SK-N-SH treated with all-trans-retinoic acid at 6 μM for 48 hours (cell line): ENCODE data around the gene TNP2.
"Not testable (repeated sequence)": the region's sequence is repeated elsewhere in the genome, so short reads cannot be mapped to it uniquely, and the experiment has no call there.

Experiments
- ATAC-seq: fragments of 200-7000 bp; cut with Tn5 transposase; 3 replicates; pipeline ENCODE4 v1.9.1; 2020; ENCODE audit warnings: mild to moderate bottlenecking, moderate library complexity
- ARNTL ChIP-seq: fragments of 450-650 bp; formaldehyde crosslinking; IDR thresholded peaks from 2 replicates; pipeline ENCODE4 v1.5.0; 2020; ENCODE audit warnings: low read depth, mild to moderate bottlenecking, moderate library complexity, borderline replicate concordance
- GLIS3 ChIP-seq: fragments of 250-450 bp; sonication (Bioruptor Pico); IDR thresholded peaks from 2 replicates; pipeline ENCODE4 v1.5.0; 2020; ENCODE audit warnings: mild to moderate bottlenecking, moderate library complexity
- OSR1 ChIP-seq: fragments of 250-450 bp; sonication (Bioruptor Pico); IDR thresholded peaks from 2 replicates; pipeline ENCODE4 v1.8.0; 2022; ENCODE audit warnings: moderate library complexity, mild to moderate bottlenecking, inconsistent platforms
- PPARA ChIP-seq: fragments of 250-450 bp; sonication (Bioruptor Pico); IDR thresholded peaks from 2 replicates; pipeline ENCODE4 v1.5.0; 2020; ENCODE audit warnings: mild to moderate bottlenecking, borderline replicate concordance
- SNAI2 ChIP-seq: fragments of 250-450 bp; sonication (Bioruptor Pico); IDR thresholded peaks from 2 replicates; pipeline ENCODE4 v1.5.0; 2020; ENCODE audit warnings: mild to moderate bottlenecking, moderate library complexity
- TOX ChIP-seq: fragments of 250-450 bp; sonication (Bioruptor Pico); IDR thresholded peaks from 2 replicates; pipeline ENCODE4 v1.8.0; 2021; ENCODE audit warnings: mild to moderate bottlenecking, moderate library complexity, borderline replicate concordance
- ZFP3 ChIP-seq: fragments of 250-450 bp; sonication (Bioruptor Pico); IDR thresholded peaks from 2 replicates; pipeline ENCODE4 v1.5.0; 2020; ENCODE audit warnings: mild to moderate bottlenecking, moderate library complexity
- ZNF8 ChIP-seq: fragments of 450-650 bp; formaldehyde crosslinking; IDR thresholded peaks from 2 replicates; pipeline ENCODE4 v1.5.0; 2020; ENCODE audit warnings: mild to moderate bottlenecking, moderate library complexity
- TF ChIP-seq, protein P1 (sequence below): fragments of 250-450 bp; sonication (Bioruptor Pico); IDR thresholded peaks from 2 replicates; pipeline ENCODE4 v1.5.0; 2020; ENCODE audit warnings: mild to moderate bottlenecking, moderate library complexity
- TF ChIP-seq, protein P2 (sequence below): fragments of 250-450 bp; sonication (Bioruptor Pico); IDR thresholded peaks from 2 replicates; pipeline ENCODE4 v1.8.0; 2021; ENCODE audit warnings: low read depth, mild to moderate bottlenecking, moderate library complexity, borderline replicate concordance
- TF ChIP-seq, protein P3 (sequence below): fragments of 250-450 bp; sonication (Bioruptor Pico); IDR thresholded peaks from 2 replicates; pipeline ENCODE4 v1.5.1; 2020; ENCODE audit warnings: low read depth, mild to moderate bottlenecking, moderate library complexity
- TF ChIP-seq, protein P4 (sequence below): fragments of 250-450 bp; sonication (Bioruptor Pico); IDR thresholded peaks from 2 replicates; pipeline ENCODE4 v1.8.0; 2020; ENCODE audit warnings: mild to moderate bottlenecking, moderate library complexity, borderline replicate concordance

Gene TNP2

DNA sequence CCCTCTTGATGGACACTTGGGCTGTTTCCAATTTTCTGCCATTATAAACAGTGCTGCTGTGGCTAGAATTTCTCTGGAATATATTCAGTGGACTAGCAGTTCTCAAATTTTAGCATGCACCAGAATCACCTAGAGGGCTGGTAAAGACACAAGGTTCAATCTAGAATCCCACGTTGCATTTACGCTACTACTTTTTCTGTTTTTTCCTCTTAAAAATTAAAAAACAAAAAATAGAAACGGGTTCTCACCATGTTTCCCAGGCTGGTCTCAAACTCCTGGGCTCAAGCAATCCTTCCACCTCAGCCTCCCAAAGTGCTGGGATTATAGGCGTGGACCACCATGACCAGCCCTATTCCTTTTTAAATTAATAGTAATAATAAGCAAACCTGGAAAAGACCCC lies 26.5 kb upstream of the TNP2 start (continued):
- TF ChIP-seq, protein P1, sequence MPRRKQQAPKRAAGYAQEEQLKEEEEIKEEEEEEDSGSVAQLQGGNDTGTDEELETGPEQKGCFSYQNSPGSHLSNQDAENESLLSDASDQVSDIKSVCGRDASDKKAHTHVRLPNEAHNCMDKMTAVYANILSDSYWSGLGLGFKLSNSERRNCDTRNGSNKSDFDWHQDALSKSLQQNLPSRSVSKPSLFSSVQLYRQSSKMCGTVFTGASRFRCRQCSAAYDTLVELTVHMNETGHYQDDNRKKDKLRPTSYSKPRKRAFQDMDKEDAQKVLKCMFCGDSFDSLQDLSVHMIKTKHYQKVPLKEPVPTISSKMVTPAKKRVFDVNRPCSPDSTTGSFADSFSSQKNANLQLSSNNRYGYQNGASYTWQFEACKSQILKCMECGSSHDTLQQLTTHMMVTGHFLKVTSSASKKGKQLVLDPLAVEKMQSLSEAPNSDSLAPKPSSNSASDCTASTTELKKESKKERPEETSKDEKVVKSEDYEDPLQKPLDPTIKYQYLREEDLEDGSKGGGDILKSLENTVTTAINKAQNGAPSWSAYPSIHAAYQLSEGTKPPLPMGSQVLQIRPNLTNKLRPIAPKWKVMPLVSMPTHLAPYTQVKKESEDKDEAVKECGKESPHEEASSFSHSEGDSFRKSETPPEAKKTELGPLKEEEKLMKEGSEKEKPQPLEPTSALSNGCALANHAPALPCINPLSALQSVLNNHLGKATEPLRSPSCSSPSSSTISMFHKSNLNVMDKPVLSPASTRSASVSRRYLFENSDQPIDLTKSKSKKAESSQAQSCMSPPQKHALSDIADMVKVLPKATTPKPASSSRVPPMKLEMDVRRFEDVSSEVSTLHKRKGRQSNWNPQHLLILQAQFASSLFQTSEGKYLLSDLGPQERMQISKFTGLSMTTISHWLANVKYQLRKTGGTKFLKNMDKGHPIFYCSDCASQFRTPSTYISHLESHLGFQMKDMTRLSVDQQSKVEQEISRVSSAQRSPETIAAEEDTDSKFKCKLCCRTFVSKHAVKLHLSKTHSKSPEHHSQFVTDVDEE, result no peak
- TF ChIP-seq ARNTL (CRISPR knock-in tag) (no peak), GLIS3 (CRISPR knock-in tag) (no peak)

DNA sequence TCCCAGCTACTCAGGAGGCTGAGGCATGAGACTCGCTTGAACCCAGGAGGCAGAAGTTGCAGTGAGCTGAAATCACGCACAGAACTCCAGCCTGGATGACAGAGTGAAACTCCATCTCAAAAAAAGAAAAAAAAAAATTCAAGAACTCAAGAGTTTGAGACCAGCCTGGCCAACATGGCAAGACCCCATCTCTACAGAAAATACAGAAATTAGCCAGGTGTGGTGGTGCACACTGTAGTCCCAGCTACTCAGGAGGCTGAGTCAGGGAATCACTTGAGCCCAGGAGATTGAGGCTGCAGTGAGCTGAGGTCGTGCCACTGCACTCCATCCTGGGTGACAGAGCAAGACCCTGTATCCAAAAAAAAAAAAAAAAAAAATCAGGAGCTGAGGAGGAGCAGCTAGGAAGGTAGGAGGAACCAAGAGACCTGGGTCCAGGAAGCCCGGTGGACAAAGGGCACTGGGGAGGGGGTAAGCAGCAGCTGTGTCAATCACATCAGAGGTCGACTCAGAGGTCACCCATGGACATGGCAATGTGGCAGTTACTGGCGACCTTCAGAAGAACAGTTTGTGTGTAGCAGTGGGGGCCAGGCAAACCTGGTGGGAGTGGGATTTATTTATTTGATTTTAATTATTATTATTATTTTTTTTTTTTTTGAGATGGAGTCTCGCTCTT lies 23.1 kb upstream of the TNP2 start:
- no peak for ATAC-seq

DNA sequence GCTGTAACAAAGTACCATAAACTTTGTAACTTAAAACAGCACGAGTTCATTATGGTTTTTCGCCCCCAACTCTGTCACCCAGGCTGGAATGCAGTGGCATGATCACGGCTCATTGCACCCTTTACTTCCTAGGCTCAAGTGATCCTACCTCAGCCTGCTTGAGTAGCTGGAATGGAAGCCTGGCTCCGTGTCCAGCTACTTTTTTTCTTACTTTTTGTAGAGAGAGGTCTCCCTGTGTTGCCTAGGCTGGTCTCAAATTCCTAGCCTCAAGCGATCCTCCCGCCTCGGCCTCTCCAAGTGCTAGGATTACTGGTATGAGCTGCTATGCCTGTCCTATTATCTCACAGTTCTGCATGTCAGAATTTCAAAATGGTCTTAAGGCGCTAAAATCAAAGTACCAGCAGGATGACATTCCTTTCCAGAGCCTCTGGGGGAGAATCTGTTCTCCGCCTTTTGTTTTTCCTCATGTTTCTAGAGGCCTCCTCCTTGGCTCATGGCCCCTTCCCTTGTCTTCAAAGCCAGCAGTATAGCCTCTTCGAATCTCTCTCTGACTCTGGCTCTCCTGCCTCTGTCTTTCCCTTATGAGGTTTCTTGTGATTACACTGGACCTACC lies 22.1 kb upstream of the TNP2 start:
- TF ChIP-seq ZFP3 (CRISPR knock-in tag), result no peak
- no peak for ATAC-seq

More for the DNA sequence above, 23.1 kb upstream of the TNP2 start:
- TF ChIP-seq ZFP3 (CRISPR knock-in tag), result no peak
- no peak for TF ChIP-seq PPARA (CRISPR knock-in tag)
- TF ChIP-seq, protein P2, sequence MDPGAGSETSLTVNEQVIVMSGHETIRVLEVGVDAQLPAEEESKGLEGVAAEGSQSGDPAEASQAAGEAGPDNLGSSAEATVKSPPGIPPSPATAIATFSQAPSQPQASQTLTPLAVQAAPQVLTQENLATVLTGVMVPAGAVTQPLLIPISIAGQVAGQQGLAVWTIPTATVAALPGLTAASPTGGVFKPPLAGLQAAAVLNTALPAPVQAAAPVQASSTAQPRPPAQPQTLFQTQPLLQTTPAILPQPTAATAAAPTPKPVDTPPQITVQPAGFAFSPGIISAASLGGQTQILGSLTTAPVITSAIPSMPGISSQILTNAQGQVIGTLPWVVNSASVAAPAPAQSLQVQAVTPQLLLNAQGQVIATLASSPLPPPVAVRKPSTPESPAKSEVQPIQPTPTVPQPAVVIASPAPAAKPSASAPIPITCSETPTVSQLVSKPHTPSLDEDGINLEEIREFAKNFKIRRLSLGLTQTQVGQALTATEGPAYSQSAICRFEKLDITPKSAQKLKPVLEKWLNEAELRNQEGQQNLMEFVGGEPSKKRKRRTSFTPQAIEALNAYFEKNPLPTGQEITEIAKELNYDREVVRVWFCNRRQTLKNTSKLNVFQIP (CRISPR knock-in tag), result no peak

DNA sequence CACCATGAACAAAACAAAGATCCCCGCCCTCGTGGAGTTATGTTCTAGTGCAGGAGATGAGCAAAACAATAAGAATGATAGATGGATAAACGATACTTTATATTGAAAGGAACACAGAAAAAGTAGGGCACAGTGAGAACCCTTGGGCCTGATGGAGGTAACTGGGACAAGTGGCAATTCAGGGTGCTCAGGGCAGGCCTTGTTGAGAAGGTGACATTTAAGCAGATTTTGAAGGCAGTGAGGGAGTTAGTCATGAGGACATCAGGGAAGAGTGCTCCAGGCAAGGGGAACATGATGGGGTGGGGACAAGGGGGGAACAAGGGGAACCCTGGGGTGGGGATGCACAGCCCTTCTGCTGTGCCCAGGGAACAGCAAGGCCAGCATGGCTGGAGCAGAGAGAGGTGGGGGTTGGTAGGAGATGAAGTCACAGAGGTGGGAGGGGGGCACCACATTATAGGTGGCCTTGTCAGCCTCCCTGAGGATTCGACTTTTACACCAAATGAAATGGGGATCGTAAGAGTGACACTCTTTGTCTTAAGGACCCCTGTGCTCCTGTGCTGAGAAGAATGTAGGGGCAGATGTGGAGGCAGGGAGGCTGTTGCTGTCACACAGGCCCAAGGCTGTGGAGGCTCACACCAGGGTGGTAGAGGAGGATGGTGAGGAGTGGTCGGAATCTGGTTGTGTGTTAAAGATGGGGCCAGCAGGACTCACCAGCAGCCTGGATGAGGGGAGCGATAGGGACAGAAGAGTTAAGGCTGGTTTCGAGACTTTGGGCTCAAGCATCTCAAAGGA lies 21.2 kb upstream of the TNP2 start:
- TF ChIP-seq SNAI2 (CRISPR knock-in tag) (no peak), ZNF8 (CRISPR knock-in tag) (no peak), TOX (no peak), OSR1 (CRISPR knock-in tag) (no peak)
- TF ChIP-seq, protein P1, result no peak
- TF ChIP-seq, protein P3, sequence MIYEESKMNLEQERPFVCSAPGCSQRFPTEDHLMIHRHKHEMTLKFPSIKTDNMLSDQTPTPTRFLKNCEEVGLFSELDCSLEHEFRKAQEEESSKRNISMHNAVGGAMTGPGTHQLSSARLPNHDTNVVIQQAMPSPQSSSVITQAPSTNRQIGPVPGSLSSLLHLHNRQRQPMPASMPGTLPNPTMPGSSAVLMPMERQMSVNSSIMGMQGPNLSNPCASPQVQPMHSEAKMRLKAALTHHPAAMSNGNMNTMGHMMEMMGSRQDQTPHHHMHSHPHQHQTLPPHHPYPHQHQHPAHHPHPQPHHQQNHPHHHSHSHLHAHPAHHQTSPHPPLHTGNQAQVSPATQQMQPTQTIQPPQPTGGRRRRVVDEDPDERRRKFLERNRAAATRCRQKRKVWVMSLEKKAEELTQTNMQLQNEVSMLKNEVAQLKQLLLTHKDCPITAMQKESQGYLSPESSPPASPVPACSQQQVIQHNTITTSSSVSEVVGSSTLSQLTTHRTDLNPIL, result no peak
- TF ChIP-seq, protein P4, sequence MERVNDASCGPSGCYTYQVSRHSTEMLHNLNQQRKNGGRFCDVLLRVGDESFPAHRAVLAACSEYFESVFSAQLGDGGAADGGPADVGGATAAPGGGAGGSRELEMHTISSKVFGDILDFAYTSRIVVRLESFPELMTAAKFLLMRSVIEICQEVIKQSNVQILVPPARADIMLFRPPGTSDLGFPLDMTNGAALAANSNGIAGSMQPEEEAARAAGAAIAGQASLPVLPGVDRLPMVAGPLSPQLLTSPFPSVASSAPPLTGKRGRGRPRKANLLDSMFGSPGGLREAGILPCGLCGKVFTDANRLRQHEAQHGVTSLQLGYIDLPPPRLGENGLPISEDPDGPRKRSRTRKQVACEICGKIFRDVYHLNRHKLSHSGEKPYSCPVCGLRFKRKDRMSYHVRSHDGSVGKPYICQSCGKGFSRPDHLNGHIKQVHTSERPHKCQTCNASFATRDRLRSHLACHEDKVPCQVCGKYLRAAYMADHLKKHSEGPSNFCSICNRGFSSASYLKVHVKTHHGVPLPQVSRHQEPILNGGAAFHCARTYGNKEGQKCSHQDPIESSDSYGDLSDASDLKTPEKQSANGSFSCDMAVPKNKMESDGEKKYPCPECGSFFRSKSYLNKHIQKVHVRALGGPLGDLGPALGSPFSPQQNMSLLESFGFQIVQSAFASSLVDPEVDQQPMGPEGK (CRISPR knock-in tag), result no peak
- TF ChIP-seq, protein P2 (CRISPR knock-in tag), result no peak
- TF ChIP-seq, all 23 proteins: peak for 0
- ATAC-seq, result no peak

DNA sequence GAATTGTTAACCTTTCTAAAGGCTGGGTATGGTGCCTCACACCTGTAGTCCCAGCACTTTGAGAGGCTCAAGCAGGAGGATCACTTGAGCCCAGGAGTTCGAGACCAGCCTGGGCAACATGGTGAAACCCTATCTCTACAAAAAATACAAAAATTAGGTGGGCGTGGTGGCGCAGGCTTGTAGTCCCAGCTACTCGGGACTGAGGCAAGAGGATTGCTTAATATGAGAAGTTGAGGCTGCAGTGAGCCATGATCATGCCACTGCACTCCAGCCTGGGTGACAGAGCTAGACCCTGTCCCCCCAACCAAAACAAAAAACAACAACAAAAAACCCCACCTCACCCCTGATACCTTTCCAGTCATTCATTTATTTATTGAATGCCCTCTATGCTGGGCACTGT lies 20.6 kb upstream of the TNP2 start:
- not testable (repeated sequence) for ATAC-seq
